A549 (cell line): ENCODE results near the gene ZCCHC17. TPM values are rescaled to one million over a fixed set of nuclear protein-coding genes. Genes with fewer than 3 reads are reported as not detected.

ENCODE experiments used
- ATAC-seq, 2 experiments: fragments of 200-7000 bp in 1 of 2; fragments of >200 bp in 1 of 2; cut with Nextera tagmentation in 1 of 2; cut with Tn5 transposase in 1 of 2; 3 replicates each; pipeline versions ENCODE4 v1.8.0 to v1.9.1; 2018 to 2020; ENCODE audit warnings: mild to moderate bottlenecking in 1 of 2, moderate library complexity in 1 of 2
- CTCF ChIA-PET: fragments of 300-600 bp; sonication (Branson Sonifier 250); formaldehyde crosslinking; extraction: SDS; loops from one replicate; lab custom pipeline; 2021; ENCODE audit warnings: antibody characterized with exemption, inconsistent platforms; lab: Yijun Ruan, JAX
- POLR2A ChIA-PET: fragments of 350-600 bp; formaldehyde crosslinking; extraction: SDS; loops from one replicate; lab custom pipeline; 2021; ENCODE audit warnings: antibody characterized with exemption, inconsistent platforms; lab: Yijun Ruan, JAX
- DNase-seq, 2 experiments: peaks; one replicate each; pipeline versions ENCODE4 v3.0.0 to v3.0.0-alpha.2; 2011 to 2016; ENCODE audit warnings: low read depth in 1 of 2, low spot score in 1 of 2
- FAIRE-seq: peaks from 2 replicates; lab custom pipeline; 2011; peaks lifted over from hg19 to GRCh38; lab: Jason Lieb, UNC
- H3K27ac ChIP-seq, 2 experiments: fragments of >200 bp; sonication (Bioruptor Twin); formaldehyde crosslinking; 3 replicates each; pipeline ENCODE4 v1.5.1; 2016 to 2017
- H3K4me1 ChIP-seq: fragments of >200 bp; sonication (Bioruptor Twin); formaldehyde crosslinking; 3 replicates; pipeline ENCODE4 v1.6.1; 2016
- H3K4me2 ChIP-seq: fragments of >200 bp; sonication (Bioruptor Twin); formaldehyde crosslinking; 3 replicates; pipeline ENCODE4 v1.6.1; 2016
- H3K4me3 ChIP-seq: fragments of >200 bp; sonication (Bioruptor Twin); formaldehyde crosslinking; 3 replicates; pipeline ENCODE4 v1.5.1; 2016
- H3K9me3 ChIP-seq: fragments of >200 bp; sonication (Bioruptor Twin); formaldehyde crosslinking; 3 replicates; pipeline ENCODE4 v1.6.1; 2016
- BHLHE40 ChIP-seq: IDR thresholded peaks from 2 replicates; pipeline ENCODE4 v1.6.1; 2012; ENCODE audit warnings: low read depth, low read length, inconsistent platforms
- CEBPB ChIP-seq, 2 experiments: fragments of >200 bp in 1 of 2; sonication (Bioruptor Twin) in 1 of 2; formaldehyde crosslinking in 1 of 2; IDR thresholded peaks; 2 replicates each; pipeline ENCODE4 v1.6.1; 2012 to 2016
- CTCF ChIP-seq: fragments of >200 bp; sonication (Bioruptor Twin); formaldehyde crosslinking; IDR thresholded peaks from 3 replicates; pipeline ENCODE4 v1.5.1; 2016
- EHMT2 ChIP-seq: fragments of 200-600 bp; sonication (generic); IDR thresholded peaks from 2 replicates; pipeline ENCODE4 v1.6.1; 2016; ENCODE audit warnings: antibody characterized with exemption, low read depth, mild to moderate bottlenecking, moderate library complexity
- EP300 ChIP-seq, 2 experiments: fragments of >200 bp; sonication (Bioruptor Twin); formaldehyde crosslinking; IDR thresholded peaks; 2 replicates in 1 of 2; 3 replicates in 1 of 2; pipeline ENCODE4 v1.6.1; 2016 to 2017
- FOSB ChIP-seq: fragments of 250-450 bp; sonication (Bioruptor Pico); IDR thresholded peaks from 2 replicates; pipeline ENCODE4 v1.5.0; 2020; ENCODE audit warnings: mild to moderate bottlenecking, moderate library complexity
- FOSL2 ChIP-seq, 2 experiments: fragments of 450-650 bp in 1 of 2; fragments of >200 bp in 1 of 2; sonication (Bioruptor Twin) in 1 of 2; formaldehyde crosslinking; IDR thresholded peaks; 2 replicates each; pipeline versions ENCODE4 v1.5.0 to v1.6.1; 2016 to 2020; ENCODE audit warnings: mild to moderate bottlenecking in 1 of 2, moderate library complexity in 1 of 2
- GATA3 ChIP-seq: IDR thresholded peaks from 2 replicates; pipeline ENCODE4 v1.6.1; 2012; ENCODE audit warnings: borderline replicate concordance
- HOXB13 ChIP-seq: fragments of 250-450 bp; sonication (Bioruptor Pico); IDR thresholded peaks from 2 replicates; pipeline ENCODE4 v1.5.0; 2020; ENCODE audit warnings: low read depth, mild to moderate bottlenecking, moderate library complexity
- HOXB5 ChIP-seq: fragments of 250-450 bp; sonication (Bioruptor Pico); IDR thresholded peaks from 2 replicates; pipeline ENCODE4 v1.5.0; 2020; ENCODE audit warnings: mild to moderate bottlenecking, moderate library complexity
- JUN ChIP-seq, 2 experiments: fragments of >200 bp; sonication (Bioruptor Twin); formaldehyde crosslinking; IDR thresholded peaks; 2 replicates in 1 of 2; 3 replicates in 1 of 2; pipeline ENCODE4 v1.6.1; 2016 to 2017
- KDM1A ChIP-seq: fragments of 200-600 bp; sonication (generic); IDR thresholded peaks from 2 replicates; pipeline ENCODE4 v1.6.1; 2016; ENCODE audit warnings: low read depth, mild to moderate bottlenecking
- KDM5A ChIP-seq: fragments of 200-600 bp; sonication (generic); IDR thresholded peaks from 2 replicates; pipeline ENCODE4 v1.6.1; 2016; ENCODE audit warnings: antibody characterized with exemption, mild to moderate bottlenecking
- PHF8 ChIP-seq: fragments of 200-600 bp; sonication (generic); IDR thresholded peaks from 2 replicates; pipeline ENCODE4 v1.6.1; 2016; ENCODE audit warnings: low read depth, mild to moderate bottlenecking, antibody characterized with exemption, moderate library complexity, borderline replicate concordance
- POLR2AphosphoS2 ChIP-seq: conservative IDR thresholded peaks from 2 replicates; pipeline ENCODE4 v1.6.1; 2012; ENCODE audit warnings: low read length, improper control_type of control experiment, inconsistent platforms
- RCOR1 ChIP-seq: fragments of 150-350 bp; IDR thresholded peaks from 2 replicates; pipeline ENCODE4 v1.6.1; 2014; ENCODE audit warnings: antibody characterized with exemption, low read length, low read depth
- RNF2 ChIP-seq: fragments of 200-600 bp; sonication (generic); IDR thresholded peaks from 2 replicates; pipeline ENCODE4 v1.6.1; 2016; ENCODE audit warnings: low read depth, mild to moderate bottlenecking, antibody characterized with exemption, moderate library complexity, borderline replicate concordance
- SMC3 ChIP-seq: fragments of >200 bp; sonication (Bioruptor Twin); formaldehyde crosslinking; IDR thresholded peaks from 3 replicates; pipeline ENCODE4 v1.6.1; 2018; ENCODE audit warnings: inconsistent platforms
- ZNF302 ChIP-seq: fragments of 250-450 bp; sonication (Bioruptor Pico); IDR thresholded peaks from 2 replicates; pipeline ENCODE4 v1.9.0; 2021; ENCODE audit warnings: inconsistent platforms, mild to moderate bottlenecking, moderate library complexity
- ZSCAN20 ChIP-seq: fragments of 250-450 bp; sonication (Bioruptor Pico); IDR thresholded peaks from 2 replicates; pipeline ENCODE4 v1.8.0; 2022; ENCODE audit warnings: mild to moderate bottlenecking, moderate library complexity
- WGBS: methylation state at CpG from one replicate; pipeline ENCODE4 v1.1.6; 2017; ENCODE audit errors: missing lambda C conversion rate; 5-methylcytosine and 5-hydroxymethylcytosine counted together
- polyA plus RNA-seq, 4 experiments: library from polyadenylated mRNA; depleted of rRNA in 3 of 4; stranded (reverse); fragments of >200 nt; fragmentation: RNase III in 1 of 4; extraction: RNeasy Plus Mini Kit Qiagen cat#74134 plus additional on column Dnase treatment in 1 of 4; gene quantifications; 2 replicates in 3 of 4; 3 replicates in 1 of 4; pipeline ENCODE4 v1.2.3, GENCODE V29; 2011 to 2017
- TF ChIP-seq, protein P1 (sequence below): fragments of 200-600 bp; sonication (generic); IDR thresholded peaks from 2 replicates; pipeline ENCODE4 v1.6.1; 2016; ENCODE audit warnings: antibody characterized with exemption, mild to moderate bottlenecking, moderate library complexity

ZCCHC17 gene
- polyA plus RNA-seq, 2 of the 4 experiments (the other 2 are of a cell fraction), result 28.0 to 34.5 TPM

GRCh38 chr1:31373897-31374486 lies 77.2 kb downstream of the ZCCHC17 start:
- H3K4me3 ChIP-seq, result no peak overlapping the region
- no peaks in the 10 kb centered on the region for H3K9me3 ChIP-seq
- POLR2A ChIA-PET, result no interaction called here
- no peak for DNase-seq
- WGBS, result 87% methylated on average over 11 of the region's 11 CpGs
- CTCF ChIA-PET, result interaction anchor here (0.8 to 2.7 kb wide), 3 partner anchors 14 to 47 kb away, joined by 3 to 9 read pairs (median 4); no protein-coding TSS in a partner anchor
- H3K27ac ChIP-seq, result no peak overlapping the region
- no peak for ATAC-seq
- FAIRE-seq, result no peak
- H3K4me2 ChIP-seq, result no peak overlapping the region
- H3K4me1 ChIP-seq, result peaks cover 13% of the 10 kb centered on the region
- TF ChIP-seq GATA3, result no peak
- TF ChIP-seq FOSB (CRISPR knock-in tag), result no peak
- no peak for TF ChIP-seq KDM1A
- no peak for TF ChIP-seq JUN (IDR thresholded peaks at IDR 0.05)
- TF ChIP-seq POLR2AphosphoS2, result no peak
- TF ChIP-seq CEBPB (IDR thresholded peaks at IDR 0.05), result no peak
- TF ChIP-seq HOXB13 (CRISPR knock-in tag), result no peak
- no peak for TF ChIP-seq ZSCAN20 (CRISPR knock-in tag)
- TF ChIP-seq RCOR1, result no peak
- no peak for TF ChIP-seq BHLHE40
- no peak for TF ChIP-seq EP300 (IDR thresholded peaks at IDR 0.05)
- TF ChIP-seq CTCF, result no peak
- no peak for TF ChIP-seq PHF8
- TF ChIP-seq KDM5A, result no peak

GRCh38 chr1:31374511-31375196 lies 77.8 kb downstream of the ZCCHC17 start:
- DNase-seq (no peak), FAIRE-seq (no peak)
- Histone ChIP-seq H3K4me2 (no peak overlapping the region), H3K27ac (no peak overlapping the region)
- 87% methylated on average over 7 of the region's 7 CpGs for WGBS
- TF ChIP-seq BHLHE40 (no peak), ZSCAN20 (CRISPR knock-in tag) (no peak)
- TF ChIP-seq, all 56 proteins: peak for 0
- Histone ChIP-seq H3K4me3 (no peak overlapping the region), H3K4me1 (peaks cover 13% of the 10 kb centered on the region), H3K9me3 (no peaks in the 10 kb centered on the region)
- no peak for ATAC-seq
- CTCF ChIA-PET, result no interaction called here
- POLR2A ChIA-PET, result no interaction called here

DNA sequence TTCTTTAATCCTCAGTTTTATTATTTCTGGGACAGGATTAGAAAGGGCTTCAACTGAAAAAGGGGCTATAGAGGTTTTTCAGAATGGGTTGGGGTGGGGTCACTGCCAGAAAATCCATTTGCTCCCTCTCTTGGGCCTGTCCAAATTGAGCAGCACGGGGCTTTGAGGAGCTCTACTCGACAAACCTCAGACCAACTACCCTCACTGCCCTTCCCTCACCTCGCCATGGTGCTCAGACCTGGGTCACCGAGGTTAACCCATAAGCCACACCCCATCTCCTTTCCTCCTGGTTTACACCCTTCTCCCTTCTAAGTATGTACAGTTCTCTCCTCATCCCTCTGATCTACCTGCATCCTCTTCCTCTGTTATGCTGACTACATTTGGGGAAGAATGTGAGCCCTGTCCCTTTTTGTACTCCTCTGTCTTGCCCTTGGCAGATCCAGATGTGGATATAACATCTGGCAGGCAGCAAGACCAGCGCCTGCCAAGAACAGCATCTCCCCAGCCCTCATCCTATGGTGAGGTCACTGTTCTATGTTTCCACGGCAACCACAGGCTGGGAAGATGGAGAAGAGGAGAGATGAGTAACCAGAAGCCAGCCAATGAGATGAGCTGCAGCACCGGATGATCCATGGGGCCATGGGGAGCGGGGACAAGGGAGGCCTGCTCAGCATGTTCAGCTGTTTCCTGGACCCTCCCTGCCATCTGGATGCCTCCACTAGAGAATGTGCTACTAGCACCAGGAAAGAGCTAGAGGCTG lies 79.7 kb downstream of the ZCCHC17 start:
- no peak overlapping the region for H3K4me3 ChIP-seq
- POLR2A ChIA-PET, result no interaction called here
- WGBS, result 72% methylated on average over 8 of the region's 8 CpGs
- CTCF ChIA-PET, result interaction anchor here (0.5 to 1.4 kb wide), 2 partner anchors 18 to 275 kb away, joined by 3 read pairs; no protein-coding TSS in a partner anchor
- FAIRE-seq (no peak), DNase-seq (peak; percentile 39 to 47), ATAC-seq (peak; percentile 53 to 64; a peak in 4 of 6 replicates)
- H3K4me1 ChIP-seq, result peaks cover 13% of the 10 kb centered on the region
- TF ChIP-seq EHMT2, result no peak
- no peak for TF ChIP-seq BHLHE40
- TF ChIP-seq SMC3, result no peak
- TF ChIP-seq ZSCAN20 (CRISPR knock-in tag), result no peak
- no peak for TF ChIP-seq RNF2
- TF ChIP-seq ZNF302 (CRISPR knock-in tag), result no peak
- TF ChIP-seq HOXB5 (CRISPR knock-in tag), result no peak
- no peak for TF ChIP-seq FOSL2 (IDR thresholded peaks at IDR 0.05)
- TF ChIP-seq FOSL2 (CRISPR knock-in tag; IDR thresholded peaks at IDR 0.05), result no peak
- TF ChIP-seq, protein P1, sequence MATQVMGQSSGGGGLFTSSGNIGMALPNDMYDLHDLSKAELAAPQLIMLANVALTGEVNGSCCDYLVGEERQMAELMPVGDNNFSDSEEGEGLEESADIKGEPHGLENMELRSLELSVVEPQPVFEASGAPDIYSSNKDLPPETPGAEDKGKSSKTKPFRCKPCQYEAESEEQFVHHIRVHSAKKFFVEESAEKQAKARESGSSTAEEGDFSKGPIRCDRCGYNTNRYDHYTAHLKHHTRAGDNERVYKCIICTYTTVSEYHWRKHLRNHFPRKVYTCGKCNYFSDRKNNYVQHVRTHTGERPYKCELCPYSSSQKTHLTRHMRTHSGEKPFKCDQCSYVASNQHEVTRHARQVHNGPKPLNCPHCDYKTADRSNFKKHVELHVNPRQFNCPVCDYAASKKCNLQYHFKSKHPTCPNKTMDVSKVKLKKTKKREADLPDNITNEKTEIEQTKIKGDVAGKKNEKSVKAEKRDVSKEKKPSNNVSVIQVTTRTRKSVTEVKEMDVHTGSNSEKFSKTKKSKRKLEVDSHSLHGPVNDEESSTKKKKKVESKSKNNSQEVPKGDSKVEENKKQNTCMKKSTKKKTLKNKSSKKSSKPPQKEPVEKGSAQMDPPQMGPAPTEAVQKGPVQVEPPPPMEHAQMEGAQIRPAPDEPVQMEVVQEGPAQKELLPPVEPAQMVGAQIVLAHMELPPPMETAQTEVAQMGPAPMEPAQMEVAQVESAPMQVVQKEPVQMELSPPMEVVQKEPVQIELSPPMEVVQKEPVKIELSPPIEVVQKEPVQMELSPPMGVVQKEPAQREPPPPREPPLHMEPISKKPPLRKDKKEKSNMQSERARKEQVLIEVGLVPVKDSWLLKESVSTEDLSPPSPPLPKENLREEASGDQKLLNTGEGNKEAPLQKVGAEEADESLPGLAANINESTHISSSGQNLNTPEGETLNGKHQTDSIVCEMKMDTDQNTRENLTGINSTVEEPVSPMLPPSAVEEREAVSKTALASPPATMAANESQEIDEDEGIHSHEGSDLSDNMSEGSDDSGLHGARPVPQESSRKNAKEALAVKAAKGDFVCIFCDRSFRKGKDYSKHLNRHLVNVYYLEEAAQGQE, result no peak
- TF ChIP-seq, all 56 proteins: peak for 0
- H3K9me3 ChIP-seq, result no peaks in the 10 kb centered on the region
- peak overlapping the region; percentile 53; the same call in 1 of the 3 replicates for H3K4me2 ChIP-seq
- H3K27ac ChIP-seq, result no peak overlapping the region
